GM18507 (cell line): ENCODE measurements around the gene ULBP3.
"Not testable (repeated sequence)": the region's sequence is repeated elsewhere in the genome, so short reads cannot be mapped to it uniquely, and the experiment has no call there.

Experiments used
- DNase-seq: peaks from one replicate; pipeline ENCODE4 v3.0.0; 2011; ENCODE audit warnings: low read depth; ENCODE audit not compliant: insufficient read length; ENCODE audit errors: extremely low spot score
- FAIRE-seq: peaks from 2 replicates; lab custom pipeline; 2011; peaks lifted over from hg19 to GRCh38; lab: Jason Lieb, UNC

The ULBP3 gene

DNA sequence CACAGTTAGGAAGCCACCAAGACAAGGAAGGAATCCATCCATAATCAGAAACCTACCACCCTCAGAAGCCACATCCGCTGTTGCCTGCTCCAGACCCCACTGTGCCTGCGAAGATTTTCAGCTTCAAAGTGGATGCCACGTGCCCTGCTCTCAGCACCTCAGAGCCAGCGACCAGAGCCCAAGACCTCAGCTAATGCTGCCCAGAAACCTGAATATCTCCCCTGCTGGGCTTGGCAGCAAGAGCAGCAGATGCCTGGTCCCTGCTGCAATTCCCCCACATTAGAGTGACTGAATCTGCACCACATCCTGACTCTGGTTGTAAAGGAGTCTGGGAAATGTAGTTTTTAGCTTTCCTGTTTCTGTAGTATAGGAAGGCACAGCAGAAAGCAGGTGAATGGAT lies 10.7 kb upstream of the ULBP3 start:
- DNase-seq (no peak), FAIRE-seq (no peak)

DNA sequence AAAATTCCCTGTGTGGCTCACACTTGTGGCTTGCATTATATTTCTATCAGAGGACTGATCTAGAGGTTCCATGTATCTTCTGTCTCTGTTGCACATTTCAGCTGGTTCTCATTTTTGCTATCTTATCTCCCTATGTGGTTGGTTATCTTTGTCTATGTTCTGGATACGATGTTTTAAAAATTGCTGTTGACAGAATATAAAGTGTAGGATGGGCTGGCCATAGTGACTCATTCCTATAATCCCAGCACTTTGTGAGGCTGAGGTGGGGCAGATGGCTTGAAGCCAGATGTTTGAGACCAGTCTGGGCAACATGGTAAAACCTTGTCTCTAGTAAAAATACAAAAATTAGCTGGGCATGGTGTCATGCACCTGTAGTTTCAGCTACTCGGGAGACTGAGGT lies 9.9 kb upstream of the ULBP3 start:
- FAIRE-seq: no peak

DNA sequence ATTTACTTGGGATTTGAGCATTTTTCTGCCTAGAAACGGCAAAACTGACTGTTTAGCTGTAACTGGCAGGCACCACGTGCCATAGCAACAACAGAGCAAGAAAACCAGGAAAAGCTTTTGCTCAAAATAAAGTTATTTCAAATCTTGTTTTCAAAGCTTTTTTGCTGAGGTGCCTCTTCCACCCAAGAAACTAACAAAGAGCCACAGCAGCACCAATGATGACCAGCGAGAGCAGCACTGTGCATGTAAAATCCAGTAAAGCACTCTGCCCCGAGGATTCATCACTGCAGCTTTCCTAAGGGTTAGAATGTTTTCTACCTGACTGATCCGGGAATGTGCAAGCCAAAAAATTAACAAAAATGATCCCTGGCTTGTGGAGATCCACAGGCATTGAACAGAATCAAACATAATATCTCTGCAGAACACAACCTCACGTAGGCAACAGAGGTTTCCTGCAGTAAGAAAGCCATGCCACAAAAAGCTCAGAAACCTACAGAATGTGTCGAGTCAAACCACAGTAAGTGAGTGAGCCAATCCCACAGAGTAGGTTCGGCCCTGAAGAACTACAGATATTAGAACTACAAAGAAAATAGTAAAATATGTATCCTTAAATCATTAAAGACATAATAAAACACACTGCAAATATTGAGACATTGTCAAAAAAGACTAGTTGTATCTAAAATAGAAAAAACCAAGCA lies 7.4 kb upstream of the ULBP3 start:
- no peak for FAIRE-seq
- no peak for DNase-seq

More for the DNA sequence above, 9.9 kb upstream of the ULBP3 start:
- DNase-seq: no peak

DNA sequence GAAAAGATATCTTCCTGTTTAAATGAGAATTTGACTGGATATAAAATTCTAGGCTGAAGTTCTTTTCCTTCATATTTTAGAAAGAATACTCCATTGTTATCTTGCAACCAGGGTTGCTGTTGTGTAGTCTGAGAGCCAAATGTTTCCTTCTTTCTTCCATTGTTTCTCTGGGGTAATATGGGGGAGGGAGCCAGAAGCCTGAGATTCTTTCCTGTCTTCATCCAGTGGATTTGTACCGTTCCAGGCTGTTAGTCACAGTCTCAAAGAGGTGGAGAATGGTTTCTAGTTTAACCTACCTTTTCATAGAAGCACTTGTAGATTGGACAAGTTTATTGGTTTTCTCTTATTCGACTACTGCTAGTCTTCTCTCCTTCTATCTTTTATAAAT lies 6.1 kb upstream of the ULBP3 start:
- FAIRE-seq: no peak
- no peak for DNase-seq

DNA sequence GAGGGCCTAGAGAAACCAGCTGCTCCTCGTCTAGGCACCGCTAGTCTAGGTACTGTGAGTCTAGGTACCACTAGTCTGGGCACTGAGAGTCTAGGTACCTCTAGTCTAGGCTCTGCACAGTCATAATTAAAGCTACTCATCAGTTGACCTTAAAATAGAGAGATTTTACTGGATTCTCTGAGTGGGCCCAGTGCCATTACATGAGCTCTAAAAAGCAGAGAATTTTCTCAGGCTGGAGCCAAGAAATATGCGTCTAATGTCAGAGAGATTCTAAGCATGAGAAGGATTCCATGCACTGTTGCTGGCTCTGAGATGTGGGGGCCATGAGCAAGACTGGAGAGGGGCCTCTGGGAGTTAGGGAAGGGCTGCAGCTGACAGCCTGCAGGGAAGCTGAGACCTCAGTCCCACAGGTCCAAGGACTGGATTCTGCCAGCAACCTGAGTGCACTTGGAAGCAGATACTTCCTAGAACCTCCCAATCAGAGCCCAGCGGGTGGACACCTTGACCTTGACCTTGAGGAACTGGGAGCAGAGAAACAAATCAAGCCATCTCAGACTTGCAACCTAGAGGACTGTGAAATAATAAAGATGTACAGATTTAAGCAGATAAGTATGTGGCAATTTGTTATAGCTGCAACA lies 5.6 kb upstream of the ULBP3 start:
- not testable (repeated sequence) for FAIRE-seq, DNase-seq

DNA sequence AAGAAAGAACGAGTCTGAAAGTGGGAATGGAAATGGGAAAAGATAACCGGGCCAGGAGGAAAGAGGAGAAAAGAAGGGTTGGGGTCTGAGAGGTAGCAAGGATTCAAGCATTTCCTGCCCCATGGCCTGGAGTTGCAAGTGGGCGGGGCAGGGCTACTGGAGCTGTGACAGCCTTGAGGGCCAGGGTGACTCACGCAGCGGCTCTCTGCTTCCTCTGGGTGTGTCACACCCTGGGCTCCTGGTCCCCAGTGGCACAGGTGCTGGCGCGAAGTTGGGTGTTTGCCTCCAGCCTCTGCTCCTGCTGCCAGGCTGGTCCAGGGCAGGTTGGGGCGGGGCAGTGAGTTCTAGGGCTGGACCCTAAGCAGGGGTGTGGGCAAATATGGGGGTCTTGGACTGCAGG lies 3.3 kb upstream of the ULBP3 start:
- FAIRE-seq (no peak), DNase-seq (no peak)

DNA sequence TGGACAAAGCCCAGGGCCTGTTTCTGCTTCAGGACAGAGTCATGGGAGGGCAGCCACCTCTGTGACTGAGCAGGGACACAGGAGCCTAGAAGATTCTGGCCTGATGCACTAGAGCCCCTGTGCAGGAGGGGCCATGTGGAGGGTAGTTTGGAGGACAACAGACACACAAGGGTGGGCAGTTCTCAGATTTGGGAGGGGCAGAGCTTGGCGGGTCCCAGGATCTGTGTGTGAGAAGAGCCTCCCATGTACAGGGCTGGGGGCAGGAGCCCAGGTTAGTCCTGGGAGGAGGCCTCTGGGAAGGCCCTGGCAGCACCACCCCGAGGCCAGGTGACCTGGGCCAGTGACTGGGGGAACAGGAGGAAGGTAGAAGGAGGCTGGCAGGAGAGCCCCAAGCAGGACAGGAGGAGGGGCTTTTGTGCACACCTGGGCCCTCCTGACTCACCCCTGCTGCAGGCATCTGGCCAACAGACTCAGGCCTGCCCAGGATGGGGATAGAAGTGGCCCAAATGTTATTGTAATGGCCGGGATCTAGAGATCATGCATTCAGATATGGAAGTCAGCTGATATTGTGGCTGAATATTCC lies 1.4 kb upstream of the ULBP3 start:
- DNase-seq: no peak
- no peak for FAIRE-seq

DNA sequence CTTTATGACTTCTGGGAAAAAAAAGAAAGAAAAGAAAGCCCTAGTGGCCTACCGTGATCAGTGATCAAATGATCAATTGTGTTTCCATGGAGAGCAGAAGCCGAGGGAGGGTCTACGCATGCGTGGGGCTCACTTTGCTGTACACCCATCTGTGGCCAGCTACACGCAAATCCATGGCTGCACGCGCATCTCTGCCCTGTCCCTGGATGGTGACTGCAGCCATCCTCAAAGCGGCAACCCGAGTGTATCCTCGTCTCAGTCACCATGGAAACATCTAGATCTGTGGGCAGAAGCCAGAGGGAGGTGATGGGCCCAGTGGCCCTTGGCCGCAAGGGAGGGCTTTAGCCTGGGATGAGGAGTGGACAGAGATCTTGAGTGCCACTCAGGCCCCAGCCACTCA lies 785 bp upstream of the ULBP3 start:
- DNase-seq: no peak
- no peak for FAIRE-seq

DNA sequence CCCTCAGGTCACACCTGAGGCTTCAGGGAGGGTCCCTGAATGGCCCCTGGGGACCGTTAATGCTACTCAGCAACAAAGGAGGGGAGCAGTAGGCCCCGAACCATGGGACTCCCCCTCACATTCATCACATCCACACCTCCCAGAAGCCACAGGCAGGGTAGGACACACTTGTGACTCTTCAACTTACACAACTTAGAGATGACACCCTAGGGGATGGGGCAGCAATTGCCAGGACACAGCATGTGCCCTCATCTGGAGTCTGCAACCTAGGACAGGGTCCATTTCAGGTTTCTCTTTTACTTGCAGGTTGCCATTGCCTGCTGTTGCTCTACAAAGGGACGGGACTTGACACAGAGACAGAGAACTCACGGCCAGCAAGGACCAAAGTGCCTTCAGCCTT lies 770 bp downstream of the ULBP3 start:
- DNase-seq: no peak
- FAIRE-seq: no peak

DNA sequence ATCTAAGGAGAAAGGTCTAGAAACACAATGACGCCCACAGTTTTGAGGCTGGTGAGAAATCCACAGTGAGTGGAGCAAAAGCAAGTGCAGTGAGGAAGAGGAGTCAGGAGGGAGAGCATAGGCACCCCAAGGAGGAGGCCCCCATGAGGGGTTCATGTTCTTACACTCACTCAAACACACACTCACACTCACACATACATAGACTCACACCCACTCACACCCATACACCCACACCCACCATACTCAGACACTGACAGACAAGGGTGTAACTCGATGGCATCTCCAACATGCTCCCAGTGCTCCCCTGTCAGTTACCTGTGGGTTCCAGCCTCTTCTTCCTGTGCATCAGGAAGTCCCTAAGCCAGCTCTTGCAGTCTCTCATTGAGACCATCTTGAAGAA lies 3.8 kb downstream of the ULBP3 start:
- FAIRE-seq (no peak), DNase-seq (no peak)

DNA sequence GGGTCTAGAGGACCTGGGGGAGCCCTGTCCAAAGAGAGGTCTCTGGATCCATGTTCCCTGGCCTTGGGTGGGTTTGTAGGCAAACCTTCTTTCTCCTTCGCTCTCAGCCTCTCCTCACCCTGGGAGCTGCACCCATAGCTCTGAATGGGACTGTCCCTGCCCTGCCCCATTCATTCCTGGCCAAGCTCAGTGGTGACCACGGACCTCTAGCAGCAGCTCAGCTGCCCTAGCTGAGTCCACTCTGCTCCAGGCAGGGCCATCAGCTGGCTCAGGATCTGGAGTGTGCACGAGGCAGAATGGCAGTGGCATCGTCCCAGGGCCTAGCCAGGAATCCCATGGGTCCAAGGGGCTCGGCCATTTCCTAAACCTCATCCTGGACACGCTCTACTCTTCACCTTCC lies 5.3 kb downstream of the ULBP3 start:
- DNase-seq (no peak), FAIRE-seq (no peak)

DNA sequence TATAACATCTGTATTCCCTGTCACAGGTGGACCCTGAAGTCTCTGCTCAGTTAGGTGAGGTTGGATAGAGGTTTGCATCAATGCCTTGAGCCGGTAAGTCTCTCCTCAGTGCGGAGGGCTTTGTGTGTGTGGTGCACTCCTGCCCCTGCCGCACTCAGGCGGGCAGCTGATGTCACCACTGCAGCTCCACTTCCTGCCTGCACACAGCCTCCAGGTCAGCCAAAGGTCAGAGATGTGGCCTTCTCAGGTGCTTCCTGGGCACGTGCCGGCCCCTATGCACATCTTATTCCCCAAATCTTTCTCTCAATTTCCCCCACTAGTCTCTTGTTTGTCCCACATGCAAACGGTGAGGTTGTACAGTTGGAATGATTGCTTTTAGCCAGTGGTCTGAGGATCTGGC lies 8.9 kb downstream of the ULBP3 start:
- FAIRE-seq, DNase-seq: not testable (repeated sequence)

DNA sequence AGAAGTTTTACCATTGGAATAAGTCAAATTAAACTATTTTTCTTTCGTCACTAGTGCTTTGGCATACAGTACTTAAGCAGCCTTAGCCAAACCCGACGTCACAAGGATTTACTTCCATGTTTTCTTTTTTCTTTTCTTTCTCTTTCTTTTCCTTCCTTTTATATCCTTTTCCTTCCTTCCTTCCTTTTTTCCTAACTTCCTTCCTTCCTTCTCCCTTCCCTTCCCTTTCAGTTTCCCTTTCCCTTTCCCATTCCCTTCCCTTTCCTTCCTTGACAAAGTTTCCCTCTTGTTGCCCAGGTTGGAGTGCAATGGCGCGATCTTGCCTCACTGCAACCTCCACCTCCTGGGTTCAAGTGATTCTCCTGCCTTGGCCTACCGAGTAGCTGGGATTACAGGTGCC lies 9.9 kb downstream of the ULBP3 start:
- FAIRE-seq (no peak), DNase-seq (no peak)

DNA sequence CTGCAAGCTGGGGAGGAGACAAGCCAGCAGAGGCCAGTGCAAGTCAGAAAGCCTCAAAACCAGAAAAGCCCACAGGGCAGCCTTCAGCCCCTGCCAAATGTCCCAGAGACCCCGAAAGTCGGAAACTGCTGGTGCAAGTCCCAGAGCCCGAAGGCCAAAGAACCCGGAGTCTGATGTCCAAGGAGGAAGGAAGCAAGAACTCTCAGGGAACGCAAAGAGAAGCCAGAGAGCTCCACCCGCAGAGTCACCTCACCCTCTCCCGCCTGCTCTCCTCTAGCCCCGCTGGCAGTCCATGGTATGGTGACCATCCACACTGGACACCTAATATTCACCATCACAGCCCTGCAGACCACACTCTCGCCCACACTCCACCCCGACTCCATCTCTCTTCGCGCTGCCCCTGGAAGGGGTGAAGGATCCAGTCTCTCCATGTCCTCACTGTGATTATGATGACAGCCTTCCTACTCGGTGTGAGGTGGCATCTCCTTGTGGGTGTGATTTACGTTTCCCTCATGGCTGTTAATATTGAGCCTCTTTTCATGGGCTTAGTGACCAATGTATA lies 10.6 kb downstream of the ULBP3 start:
- FAIRE-seq (no peak), DNase-seq (no peak)

DNA sequence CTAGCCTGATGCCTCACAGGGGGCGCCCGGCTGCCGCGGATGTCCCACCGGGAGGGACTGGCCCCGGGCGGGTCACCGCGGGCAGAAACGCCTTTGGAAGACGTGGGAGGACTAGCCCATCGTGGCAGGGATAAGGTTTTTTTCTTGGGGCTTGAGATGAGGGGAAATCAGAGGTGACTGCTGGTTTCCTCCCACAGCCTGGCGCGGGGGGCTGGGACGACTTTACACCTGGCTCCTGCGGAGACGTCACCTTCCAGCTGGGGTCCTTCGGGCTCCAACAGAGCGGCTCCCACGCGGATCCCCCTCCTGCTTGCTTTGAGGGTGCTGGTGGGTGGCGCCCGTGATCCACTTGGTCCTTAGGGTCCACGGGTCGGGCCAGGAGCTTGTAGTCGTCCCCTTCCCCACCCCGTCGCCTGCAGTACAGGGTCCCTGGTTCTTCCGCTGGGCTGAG lies 11.4 kb downstream of the ULBP3 start:
- DNase-seq (no peak), FAIRE-seq (no peak)

DNA sequence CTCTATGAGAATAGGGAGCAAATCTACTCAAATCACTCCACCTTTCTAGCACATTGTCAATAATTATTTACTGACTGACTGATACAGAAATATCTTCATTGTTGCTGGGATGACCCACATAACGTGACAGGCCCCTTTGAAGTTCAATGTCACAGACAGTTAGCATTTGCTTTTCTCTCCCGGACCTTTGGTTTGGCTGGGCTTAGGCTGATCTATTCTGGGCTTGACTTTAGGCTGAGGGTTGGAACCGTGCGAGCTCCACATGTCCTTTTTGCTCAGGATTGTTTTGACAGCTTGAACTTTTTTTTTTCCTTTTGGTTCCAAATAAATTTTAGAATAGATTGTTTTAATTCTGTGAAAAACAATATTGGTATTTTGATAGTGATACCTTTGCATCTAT lies 12.0 kb downstream of the ULBP3 start:
- no peak for FAIRE-seq

DNA sequence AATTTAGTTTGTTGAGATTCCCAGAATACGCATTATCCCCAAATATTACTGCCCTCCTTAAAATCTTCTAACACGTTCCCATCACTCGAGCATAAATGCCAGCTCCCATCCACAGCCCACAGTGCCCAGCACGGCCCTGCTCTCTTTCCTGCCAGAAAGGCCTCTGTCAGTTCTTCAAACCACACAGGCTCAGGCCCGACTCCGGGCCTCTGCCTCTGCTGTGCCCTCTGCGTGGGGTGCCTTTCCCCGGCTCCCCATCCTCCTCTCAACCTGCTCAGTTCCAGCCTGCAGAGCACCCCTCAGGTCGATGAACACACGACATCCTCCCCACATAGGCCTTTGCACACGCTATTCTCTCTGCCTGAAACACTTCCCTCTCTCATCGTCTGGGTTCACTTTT lies 12.8 kb downstream of the ULBP3 start:
- DNase-seq (no peak), FAIRE-seq (no peak)

More for the DNA sequence above, 12.0 kb downstream of the ULBP3 start:
- DNase-seq: no peak

DNA sequence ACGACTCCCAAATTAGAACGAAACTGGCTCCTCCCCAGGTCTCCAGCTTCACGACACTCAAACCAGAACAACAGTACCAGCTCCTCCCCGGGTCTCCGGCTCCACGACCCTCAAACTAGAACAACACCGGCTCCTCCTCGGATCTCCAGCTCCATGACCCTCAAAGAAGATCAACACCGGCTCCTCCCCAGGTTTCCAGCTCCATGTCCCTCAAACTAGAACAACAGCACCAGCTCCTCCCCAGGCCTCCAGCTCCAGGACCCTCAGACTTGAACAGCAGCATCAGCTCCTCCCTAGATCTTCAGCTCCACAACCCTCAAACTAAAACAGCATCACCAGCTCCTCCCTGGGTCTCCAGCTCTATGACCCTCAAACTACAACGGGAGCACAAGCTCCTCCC lies 13.8 kb downstream of the ULBP3 start:
- no peak for FAIRE-seq
- no peak for DNase-seq

DNA sequence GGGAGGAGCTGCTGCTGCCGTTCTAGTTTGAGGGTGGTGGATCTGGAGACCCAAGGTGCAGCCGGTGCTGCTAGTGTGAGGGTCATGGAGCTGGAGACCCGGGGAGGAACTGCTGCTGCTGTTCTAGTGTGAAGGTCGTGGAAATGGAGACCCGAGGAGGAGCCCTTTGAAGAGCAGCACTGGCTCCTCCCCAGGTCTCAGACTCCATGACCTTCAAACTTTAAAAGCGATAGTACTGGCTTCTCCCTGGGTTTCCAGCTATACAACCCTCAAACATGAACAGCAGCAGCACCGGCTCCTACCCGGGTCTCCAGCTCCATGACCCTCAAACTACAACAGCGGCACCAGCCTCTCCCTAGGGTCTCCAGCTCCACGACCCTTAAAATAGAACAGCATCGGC lies 15.5 kb downstream of the ULBP3 start:
- FAIRE-seq (no peak), DNase-seq (no peak)

DNA sequence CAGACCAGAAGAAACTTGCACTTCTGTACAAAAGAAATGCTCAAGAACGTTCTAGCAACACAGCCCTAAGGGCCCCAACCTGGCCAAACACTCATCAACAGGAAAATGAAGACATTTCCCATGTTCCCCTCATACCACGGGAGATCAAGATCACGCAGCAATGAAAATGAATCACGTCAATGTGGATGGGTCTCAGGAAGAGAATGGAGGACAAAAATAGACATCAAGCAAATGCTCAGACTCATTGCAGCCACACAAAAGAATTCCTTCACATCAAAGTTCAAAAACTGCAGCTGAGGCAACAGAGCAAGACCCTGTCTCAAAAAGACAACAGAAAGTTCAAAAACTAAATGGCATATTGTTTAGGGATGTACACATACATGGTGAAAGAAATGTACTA lies 18.1 kb downstream of the ULBP3 start:
- FAIRE-seq (no peak), DNase-seq (no peak)

DNA sequence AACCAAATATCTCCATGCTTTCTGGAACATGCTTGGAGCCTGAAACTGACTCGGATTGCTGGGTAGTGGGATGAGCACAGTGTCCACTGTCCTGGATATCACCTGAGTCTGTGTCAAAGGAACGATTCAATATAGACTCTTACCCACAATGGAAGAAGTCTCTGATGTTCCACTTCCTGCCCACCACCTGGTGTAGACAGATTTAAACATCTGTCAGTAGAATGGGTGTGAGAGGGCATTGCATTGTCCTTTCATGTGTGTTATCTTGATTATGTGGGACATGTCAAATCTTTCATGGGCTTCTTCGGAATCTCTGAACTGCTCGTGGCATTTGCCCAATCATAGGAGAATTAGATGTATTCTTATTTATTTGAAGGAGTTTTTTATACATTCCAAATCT lies 20.8 kb downstream of the ULBP3 start:
- DNase-seq (no peak), FAIRE-seq (no peak)
